Vagina (tissue), 2 donors: Measurements from ENCODE around the gene SLC10A7.

Experiments
- POLR2A ChIP-seq, 2 donors: fragments of 450-650 bp; IDR thresholded peaks; one replicate each; pipeline ENCODE4 v1.6.1; 2017; ENCODE audit warnings: antibody characterized with exemption in 2 of 2, mild to moderate bottlenecking in 2 of 2, moderate library complexity in 2 of 2
- POLR2AphosphoS5 ChIP-seq, 2 donors: sonication (generic); formaldehyde crosslinking; IDR thresholded peaks; one replicate each; pipeline ENCODE4 v1.9.0; 2017; ENCODE audit warnings: antibody characterized with exemption in 2 of 2, mild to moderate bottlenecking in 2 of 2, low read depth in 1 of 2; ENCODE audit not compliant: insufficient read depth in 1 of 2

GRCh38 chr4:146275370-146275769 is 246.4 kb downstream of the SLC10A7 start:
- TF ChIP-seq POLR2A (IDR thresholded peaks at IDR 0.05) = no peak
- no peak for TF ChIP-seq POLR2AphosphoS5 (IDR thresholded peaks at IDR 0.05; ENCODE audit: insufficient read depth in 1 of 2, low read depth in 1 of 2)
